KMS-11 (cell line): ENCODE results near the gene JUNB.

Experiments
- H2AFZ ChIP-seq: fragments of 200-600 bp; sonication (generic); 2 replicates; pipeline ENCODE4 v1.6.1; 2016; ENCODE audit warnings: antibody characterized with exemption, mixed run types, low read depth
- H3K27ac ChIP-seq: fragments of 200-600 bp; sonication (generic); 2 replicates; pipeline ENCODE4 v1.6.1; 2016; ENCODE audit warnings: mild to moderate bottlenecking, mixed run types
- H3K27me3 ChIP-seq: fragments of 200-600 bp; sonication (generic); 2 replicates; pipeline ENCODE4 v1.6.1; 2017; ENCODE audit warnings: mild to moderate bottlenecking, low read depth, mixed run types, moderate library complexity; ENCODE audit not compliant: insufficient read depth
- H3K36me3 ChIP-seq: fragments of 200-600 bp; sonication (generic); 2 replicates; pipeline ENCODE4 v1.6.1; 2017; ENCODE audit warnings: mild to moderate bottlenecking, mixed run types; ENCODE audit not compliant: insufficient read depth
- H3K4me1 ChIP-seq: fragments of 200-600 bp; sonication (generic); 2 replicates; pipeline ENCODE4 v1.6.1; 2016; ENCODE audit warnings: mild to moderate bottlenecking, low read depth, mixed run types; ENCODE audit not compliant: poor library complexity, severe bottlenecking
- H3K4me2 ChIP-seq: fragments of 200-600 bp; sonication (generic); 2 replicates; pipeline ENCODE4 v1.7.0; 2016; ENCODE audit warnings: mild to moderate bottlenecking, mixed run types
- H3K4me3 ChIP-seq: fragments of 200-600 bp; sonication (generic); IDR thresholded peaks from 2 replicates; pipeline ENCODE4 v1.6.1; 2017; ENCODE audit warnings: low read depth, low read length, mixed read lengths; ENCODE audit not compliant: insufficient read depth
- H3K79me2 ChIP-seq: fragments of 200-600 bp; sonication (generic); 2 replicates; pipeline ENCODE4 v1.6.1; 2016; ENCODE audit warnings: low read depth, mixed run types; ENCODE audit not compliant: insufficient read depth
- H3K9ac ChIP-seq: fragments of 200-600 bp; sonication (generic); 2 replicates; pipeline ENCODE4 v1.6.1; 2016; ENCODE audit warnings: mild to moderate bottlenecking, mixed run types
- H4K20me1 ChIP-seq: fragments of 200-600 bp; sonication (generic); 2 replicates; pipeline ENCODE4 v1.6.1; 2016; ENCODE audit warnings: mild to moderate bottlenecking, mixed run types; ENCODE audit not compliant: insufficient read depth
- TF ChIP-seq, protein P1 (sequence below): fragments of 200-600 bp; sonication (generic); conservative IDR thresholded peaks from 2 replicates; pipeline ENCODE4 v1.6.1; 2017; ENCODE audit warnings: low read depth, mild to moderate bottlenecking, antibody characterized with exemption, low read length, moderate library complexity, mixed read lengths

Gene JUNB

DNA sequence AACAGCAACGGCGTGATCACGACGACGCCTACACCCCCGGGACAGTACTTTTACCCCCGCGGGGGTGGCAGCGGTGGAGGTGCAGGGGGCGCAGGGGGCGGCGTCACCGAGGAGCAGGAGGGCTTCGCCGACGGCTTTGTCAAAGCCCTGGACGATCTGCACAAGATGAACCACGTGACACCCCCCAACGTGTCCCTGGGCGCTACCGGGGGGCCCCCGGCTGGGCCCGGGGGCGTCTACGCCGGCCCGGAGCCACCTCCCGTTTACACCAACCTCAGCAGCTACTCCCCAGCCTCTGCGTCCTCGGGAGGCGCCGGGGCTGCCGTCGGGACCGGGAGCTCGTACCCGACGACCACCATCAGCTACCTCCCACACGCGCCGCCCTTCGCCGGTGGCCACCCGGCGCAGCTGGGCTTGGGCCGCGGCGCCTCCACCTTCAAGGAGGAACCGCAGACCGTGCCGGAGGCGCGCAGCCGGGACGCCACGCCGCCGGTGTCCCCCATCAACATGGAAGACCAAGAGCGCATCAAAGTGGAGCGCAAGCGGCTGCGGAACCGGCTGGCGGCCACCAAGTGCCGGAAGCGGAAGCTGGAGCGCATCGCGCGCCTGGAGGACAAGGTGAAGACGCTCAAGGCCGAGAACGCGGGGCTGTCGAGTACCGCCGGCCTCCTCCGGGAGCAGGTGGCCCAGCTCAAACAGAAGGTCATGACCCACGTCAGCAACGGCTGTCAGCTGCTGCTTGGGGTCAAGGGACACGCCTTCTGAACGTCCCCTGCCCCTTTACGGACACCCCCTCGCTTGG lies 966 bp downstream of the JUNB start:
- Histone ChIP-seq H3K9ac (peak overlapping the region; percentile 76), H2AFZ (peak overlapping the region; percentile 45; the same call in 1 of the 2 replicates), H3K4me3 (no peak overlapping the region), H3K4me2 (peak overlapping the region; percentile 97), H4K20me1 (no peaks in the 10 kb centered on the region), H3K36me3 (no peaks in the 10 kb centered on the region), H3K27me3 (no peaks in the 10 kb centered on the region), H3K27ac (peak overlapping the region; percentile 78), H3K4me1 (peaks cover 44% of the 10 kb centered on the region), H3K79me2 (peaks cover 20% of the 10 kb centered on the region)
- TF ChIP-seq, protein P1, sequence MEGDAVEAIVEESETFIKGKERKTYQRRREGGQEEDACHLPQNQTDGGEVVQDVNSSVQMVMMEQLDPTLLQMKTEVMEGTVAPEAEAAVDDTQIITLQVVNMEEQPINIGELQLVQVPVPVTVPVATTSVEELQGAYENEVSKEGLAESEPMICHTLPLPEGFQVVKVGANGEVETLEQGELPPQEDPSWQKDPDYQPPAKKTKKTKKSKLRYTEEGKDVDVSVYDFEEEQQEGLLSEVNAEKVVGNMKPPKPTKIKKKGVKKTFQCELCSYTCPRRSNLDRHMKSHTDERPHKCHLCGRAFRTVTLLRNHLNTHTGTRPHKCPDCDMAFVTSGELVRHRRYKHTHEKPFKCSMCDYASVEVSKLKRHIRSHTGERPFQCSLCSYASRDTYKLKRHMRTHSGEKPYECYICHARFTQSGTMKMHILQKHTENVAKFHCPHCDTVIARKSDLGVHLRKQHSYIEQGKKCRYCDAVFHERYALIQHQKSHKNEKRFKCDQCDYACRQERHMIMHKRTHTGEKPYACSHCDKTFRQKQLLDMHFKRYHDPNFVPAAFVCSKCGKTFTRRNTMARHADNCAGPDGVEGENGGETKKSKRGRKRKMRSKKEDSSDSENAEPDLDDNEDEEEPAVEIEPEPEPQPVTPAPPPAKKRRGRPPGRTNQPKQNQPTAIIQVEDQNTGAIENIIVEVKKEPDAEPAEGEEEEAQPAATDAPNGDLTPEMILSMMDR = no peak

DNA sequence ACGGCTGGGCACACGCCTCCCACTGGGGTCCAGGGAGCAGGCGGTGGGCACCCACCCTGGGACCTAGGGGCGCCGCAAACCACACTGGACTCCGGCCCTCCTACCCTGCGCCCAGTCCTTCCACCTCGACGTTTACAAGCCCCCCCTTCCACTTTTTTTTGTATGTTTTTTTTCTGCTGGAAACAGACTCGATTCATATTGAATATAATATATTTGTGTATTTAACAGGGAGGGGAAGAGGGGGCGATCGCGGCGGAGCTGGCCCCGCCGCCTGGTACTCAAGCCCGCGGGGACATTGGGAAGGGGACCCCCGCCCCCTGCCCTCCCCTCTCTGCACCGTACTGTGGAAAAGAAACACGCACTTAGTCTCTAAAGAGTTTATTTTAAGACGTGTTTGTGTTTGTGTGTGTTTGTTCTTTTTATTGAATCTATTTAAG lies 1.6 kb downstream of the JUNB start:
- H3K36me3 ChIP-seq = no peaks in the 10 kb centered on the region
- TF ChIP-seq, protein P1 = no peak
- H3K4me1 ChIP-seq = peaks cover 37% of the 10 kb centered on the region
- no peak overlapping the region for H3K4me3 ChIP-seq
- H2AFZ ChIP-seq = 0 out of 2 replicates have a peak overlapping the region, but pooled peaks have one; percentile 45
- peak overlapping the region; percentile 97 for H3K4me2 ChIP-seq
- peak overlapping the region; percentile 78 for H3K27ac ChIP-seq
- peak overlapping the region; percentile 76 for H3K9ac ChIP-seq
- no peaks in the 10 kb centered on the region for H4K20me1 ChIP-seq
- peaks cover 20% of the 10 kb centered on the region for H3K79me2 ChIP-seq
- H3K27me3 ChIP-seq = no peaks in the 10 kb centered on the region

DNA sequence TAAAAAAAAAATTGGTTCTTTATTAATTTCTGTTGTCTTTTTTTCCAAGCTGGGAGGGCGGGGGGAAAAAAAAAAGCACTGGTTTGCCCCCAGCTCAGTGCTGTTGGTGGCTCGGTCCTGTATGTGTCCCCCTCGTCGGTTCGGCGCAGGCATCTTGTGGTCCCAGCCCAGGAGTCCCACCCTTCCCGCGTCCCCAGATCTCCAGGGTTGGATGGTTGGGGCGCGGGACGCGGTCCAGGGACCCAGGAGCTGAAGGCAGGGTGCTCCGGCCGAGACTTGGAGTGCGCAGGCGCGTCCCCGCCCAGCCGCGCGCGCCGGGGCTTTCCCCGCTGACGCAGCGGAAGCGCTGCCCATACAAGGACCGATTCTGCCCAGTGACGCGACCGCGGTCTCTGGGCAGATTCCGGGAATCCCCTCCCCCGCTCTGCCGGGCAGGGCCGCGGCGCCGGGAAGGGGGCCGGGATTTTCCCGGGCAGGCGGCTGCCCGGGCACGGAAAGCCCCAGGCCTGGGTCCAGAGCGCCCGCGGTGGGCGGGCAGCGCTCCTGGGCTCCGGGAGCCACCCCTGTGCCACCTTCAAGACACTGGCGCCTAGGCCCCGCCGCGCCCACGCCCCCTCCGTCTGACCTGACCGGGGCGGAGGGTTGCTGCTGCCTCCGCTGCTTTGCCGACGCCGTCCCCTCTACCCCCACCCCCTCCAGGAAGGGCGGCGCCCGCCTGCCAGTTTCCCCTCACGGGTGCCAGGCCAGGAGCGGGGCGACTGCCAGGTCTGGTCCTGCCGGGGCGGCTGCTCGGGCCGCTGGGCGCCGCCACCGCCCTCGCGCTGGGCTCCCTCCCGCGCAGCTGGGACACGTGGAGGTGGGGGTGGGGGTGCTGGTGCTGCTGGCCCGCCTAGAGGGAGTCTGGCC lies 2.3 kb downstream of the JUNB start:
- H3K9ac ChIP-seq = peak overlapping the region; percentile 76

More for the DNA sequence above, 2.3 kb downstream of the JUNB start:
- Histone ChIP-seq H3K4me1 (peaks cover 31% of the 10 kb centered on the region), H3K4me2 (peak overlapping the region; percentile 97), H3K4me3 (no peak overlapping the region), H3K27me3 (no peaks in the 10 kb centered on the region), H2AFZ (peak overlapping the region; percentile 34; the same call in 1 of the 2 replicates), H3K36me3 (no peaks in the 10 kb centered on the region), H4K20me1 (no peaks in the 10 kb centered on the region), H3K27ac (peak overlapping the region; percentile 78), H3K79me2 (peaks cover 20% of the 10 kb centered on the region)
- TF ChIP-seq, protein P1 = no peak
